Muscle layer of duodenum (tissue), 2 donors: ENCODE measurements around the gene ZNF583.

Experiments used
- H3K27ac ChIP-seq: one replicate; pipeline ENCODE4 v1.7.0; 2013; ENCODE audit warnings: mild to moderate bottlenecking, low read length
- H3K27me3 ChIP-seq: one replicate; pipeline ENCODE4 v1.7.0; 2013; ENCODE audit warnings: low read depth, mild to moderate bottlenecking, control low read depth, low read length
- H3K36me3 ChIP-seq, 2 donors: one replicate each; pipeline ENCODE4 v1.7.0; 2013; ENCODE audit warnings: low read length in 2 of 2, control low read depth in 1 of 2, mild to moderate bottlenecking in 1 of 2; ENCODE audit not compliant: insufficient read depth in 2 of 2, control insufficient read depth in 1 of 2
- H3K4me1 ChIP-seq, 2 donors: one replicate each; pipeline ENCODE4 v1.7.0; 2013; ENCODE audit warnings: low read length in 2 of 2, mild to moderate bottlenecking in 2 of 2, control low read depth in 1 of 2, moderate library complexity in 1 of 2; ENCODE audit not compliant: insufficient read depth in 2 of 2, control insufficient read depth in 1 of 2
- H3K4me3 ChIP-seq, 2 donors: one replicate each; pipeline ENCODE4 v1.7.0; 2013; ENCODE audit warnings: low read length in 2 of 2, low read depth in 1 of 2, mild to moderate bottlenecking in 1 of 2
- H3K9me3 ChIP-seq, 2 donors: one replicate each; pipeline ENCODE4 v1.7.0; 2013; ENCODE audit warnings: low read length in 2 of 2, control low read depth in 1 of 2, mild to moderate bottlenecking in 1 of 2; ENCODE audit not compliant: control insufficient read depth in 1 of 2
- donor health status: healthy.

ZNF583 gene

DNA sequence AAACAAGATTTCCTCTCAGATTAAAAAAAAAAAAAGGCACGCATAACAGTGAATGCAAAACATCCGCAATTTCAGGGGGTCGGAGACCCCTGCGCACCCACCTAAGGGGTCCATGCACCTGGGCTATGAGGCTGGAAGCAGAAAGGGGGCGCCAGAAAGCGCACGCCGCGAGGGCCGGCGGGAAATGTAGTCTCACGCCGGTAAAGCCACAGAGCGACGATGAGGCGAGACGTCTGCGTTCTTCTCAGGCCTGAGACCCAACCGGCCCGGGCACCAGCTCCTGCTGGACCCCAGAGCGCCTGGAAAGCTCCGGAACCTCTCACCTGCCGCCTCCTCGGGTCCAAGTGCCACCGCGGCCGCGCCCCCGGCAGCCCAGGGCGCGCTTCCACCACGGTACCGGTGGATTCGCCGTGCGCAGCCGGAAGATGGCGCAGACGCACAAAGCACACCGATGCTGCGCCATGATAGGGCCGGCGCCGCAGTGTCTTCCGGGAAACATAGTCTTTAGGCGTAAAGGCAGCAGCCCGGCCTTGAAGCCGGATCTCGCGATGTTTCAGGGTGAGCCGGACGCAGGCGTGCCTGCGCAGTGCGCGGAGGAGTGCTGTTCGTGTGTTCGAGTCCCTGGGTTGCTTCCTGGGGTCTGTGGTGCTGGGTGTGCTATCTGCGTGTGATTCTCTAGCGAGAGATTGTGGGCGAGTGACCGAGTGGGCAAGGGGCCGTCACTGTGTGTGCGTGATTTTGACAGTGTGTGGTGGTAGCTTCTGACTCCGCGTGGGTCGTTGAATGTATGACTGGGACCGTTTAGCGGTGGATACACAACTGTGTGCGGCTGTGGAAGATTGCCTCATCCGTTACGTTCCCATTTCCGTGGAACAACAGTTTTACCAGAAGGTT lies 10.8 kb upstream of the ZNF583 start, which contains the start of gene ZNF582:
ZNF582 (minus strand) TSS at position 416 of the 894 bp plus-strand sequence. CDS start 1,782 bp downstream, outside the sequence.
- Histone ChIP-seq H3K4me1 (peaks cover 0 to 5% of the 10 kb centered on the region in 2 donors), H3K36me3 (peaks cover 13 to 33% of the 10 kb centered on the region in 2 donors), H3K4me3 (peak within 1 kb of the TSS; percentile 77 to 87), H3K27me3 (no peaks in the 10 kb centered on the region), H3K9me3 (peaks cover 4 to 12% of the 10 kb centered on the region in 2 donors), H3K27ac (peak within 1 kb of the TSS; percentile 70)

DNA sequence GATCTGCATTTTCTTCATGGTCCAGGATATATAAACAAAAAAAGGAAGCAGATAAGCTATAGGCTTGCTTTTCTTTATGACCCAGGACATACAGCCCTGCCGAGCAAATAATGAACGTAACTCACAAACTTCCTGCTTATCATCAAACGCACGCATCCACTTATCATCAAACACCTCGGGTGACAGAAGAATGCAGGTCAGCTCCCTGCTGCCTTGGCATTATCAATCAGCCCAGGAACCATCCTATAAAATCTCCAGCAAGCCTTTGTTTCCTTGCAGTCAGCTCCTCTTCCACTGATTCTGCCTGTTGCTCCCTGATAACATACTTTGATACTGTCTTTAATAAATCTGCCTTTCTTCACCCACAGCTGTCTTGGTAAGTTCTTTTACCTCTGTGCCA lies 5.3 kb upstream of the ZNF583 start:
- H3K4me3 ChIP-seq = peak overlapping the region in 1 of 2 donors; percentile 4
- H3K9me3 ChIP-seq = peaks cover 20 to 44% of the 10 kb centered on the region in 2 donors
- H3K4me1 ChIP-seq = peaks cover 0 to 6% of the 10 kb centered on the region in 2 donors
- no peak overlapping the region for H3K27ac ChIP-seq
- H3K36me3 ChIP-seq = peaks cover 10 to 25% of the 10 kb centered on the region in 2 donors
- no peaks in the 10 kb centered on the region for H3K27me3 ChIP-seq

DNA sequence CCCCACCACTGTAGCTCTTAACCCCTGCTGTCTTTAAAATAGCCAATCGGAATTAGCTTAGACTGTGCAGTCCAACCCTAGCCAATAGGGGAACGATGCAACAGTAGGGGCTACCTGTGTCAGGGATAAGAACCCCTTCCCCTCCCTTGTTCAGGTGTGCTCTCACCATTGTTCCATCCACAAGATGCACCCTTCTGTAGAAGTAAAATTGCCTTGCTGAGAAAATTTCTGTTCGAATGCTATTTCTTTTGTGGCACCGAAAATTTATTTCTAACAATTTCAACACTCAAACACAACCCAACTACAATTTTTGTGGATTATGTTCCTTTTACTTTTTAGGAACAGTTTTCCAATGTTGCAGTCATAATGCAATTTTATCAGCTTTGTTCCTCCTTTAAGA lies 3.6 kb upstream of the ZNF583 start:
- Histone ChIP-seq H3K9me3 (peaks cover 17 to 36% of the 10 kb centered on the region in 2 donors), H3K27ac (no peak overlapping the region), H3K27me3 (no peaks in the 10 kb centered on the region), H3K36me3 (peaks cover 10 to 25% of the 10 kb centered on the region in 2 donors), H3K4me1 (peaks cover 0 to 15% of the 10 kb centered on the region in 2 donors), H3K4me3 (peak overlapping the region in 1 of 2 donors; percentile 44)

DNA sequence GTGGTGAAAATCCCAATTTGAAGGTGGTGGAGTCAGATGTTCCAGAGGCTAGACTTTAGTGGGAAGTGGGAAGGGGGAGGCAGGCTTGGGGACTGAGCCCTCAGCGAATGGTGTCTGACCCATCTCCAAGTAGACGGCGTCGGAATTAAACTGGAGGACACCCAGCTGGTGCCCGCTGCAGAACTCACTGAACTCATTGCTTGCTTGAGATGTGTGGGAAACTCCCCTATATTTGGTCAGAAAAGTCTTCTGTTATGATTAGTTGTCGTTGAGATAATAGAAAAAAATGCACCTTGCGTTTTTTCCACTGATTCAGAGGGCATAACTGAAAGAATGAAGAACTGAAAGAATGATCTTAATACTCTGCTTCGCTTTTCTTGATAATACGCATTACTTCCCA lies 871 bp upstream of the ZNF583 start:
- H3K4me3 ChIP-seq = peak overlapping the region; percentile 84
- no peaks in the 10 kb centered on the region for H3K27me3 ChIP-seq

DNA sequence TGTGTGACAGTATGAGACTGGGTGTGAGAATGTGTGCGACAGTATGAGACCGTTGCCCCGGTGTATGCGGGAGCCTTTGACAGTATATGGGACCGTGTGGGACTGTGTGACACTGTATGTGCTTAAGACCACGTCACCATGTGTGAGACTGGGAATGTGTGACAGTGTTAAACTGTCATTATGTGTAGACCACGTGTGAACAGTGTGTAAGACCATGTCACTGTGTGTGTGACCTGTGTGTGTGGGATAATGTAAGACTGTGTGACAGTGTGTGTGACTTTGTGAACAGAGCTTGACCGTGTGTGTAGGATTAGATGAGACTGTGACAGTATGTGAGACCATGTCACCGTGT lies 549 bp downstream of the ZNF583 start:
- H3K36me3 ChIP-seq = peaks cover 23 to 44% of the 10 kb centered on the region in 2 donors
- H3K9me3 ChIP-seq = peaks cover 25 to 49% of the 10 kb centered on the region in 2 donors
- no peaks in the 10 kb centered on the region for H3K27me3 ChIP-seq
- H3K27ac ChIP-seq = peak overlapping the region; percentile 83
- H3K4me1 ChIP-seq = peaks cover 0 to 15% of the 10 kb centered on the region in 2 donors
- H3K4me3 ChIP-seq = peak overlapping the region; percentile 84

More for the DNA sequence above, 871 bp upstream of the ZNF583 start:
- peaks cover 0 to 15% of the 10 kb centered on the region in 2 donors for H3K4me1 ChIP-seq
- H3K27ac ChIP-seq = peak overlapping the region; percentile 83
- H3K36me3 ChIP-seq = peaks cover 16 to 43% of the 10 kb centered on the region in 2 donors
- H3K9me3 ChIP-seq = peaks cover 24 to 44% of the 10 kb centered on the region in 2 donors

DNA sequence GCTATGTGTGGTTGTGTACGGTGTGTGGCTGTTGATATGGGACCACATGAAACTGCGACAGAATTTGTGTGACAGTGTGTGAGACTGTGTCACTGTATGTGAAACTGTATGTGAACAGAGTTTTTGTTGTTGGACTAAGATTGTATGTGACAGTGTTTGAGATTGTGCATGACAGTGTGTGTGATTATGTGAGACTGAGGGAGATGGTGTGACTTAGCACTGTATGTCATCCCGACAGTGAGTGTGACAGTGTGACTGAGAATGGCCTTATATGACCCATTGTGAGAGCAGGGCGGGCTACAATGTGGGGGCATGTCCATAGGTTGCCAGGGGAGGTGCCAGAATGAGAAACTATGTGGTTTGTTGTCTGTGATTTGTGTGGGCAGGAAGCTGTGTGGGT lies 930 bp downstream of the ZNF583 start:
- Histone ChIP-seq H3K4me1 (peaks cover 0 to 15% of the 10 kb centered on the region in 2 donors), H3K9me3 (peaks cover 21 to 49% of the 10 kb centered on the region in 2 donors), H3K36me3 (peaks cover 26 to 47% of the 10 kb centered on the region in 2 donors), H3K27me3 (no peaks in the 10 kb centered on the region), H3K27ac (no peak overlapping the region), H3K4me3 (peak overlapping the region; percentile 84)

DNA sequence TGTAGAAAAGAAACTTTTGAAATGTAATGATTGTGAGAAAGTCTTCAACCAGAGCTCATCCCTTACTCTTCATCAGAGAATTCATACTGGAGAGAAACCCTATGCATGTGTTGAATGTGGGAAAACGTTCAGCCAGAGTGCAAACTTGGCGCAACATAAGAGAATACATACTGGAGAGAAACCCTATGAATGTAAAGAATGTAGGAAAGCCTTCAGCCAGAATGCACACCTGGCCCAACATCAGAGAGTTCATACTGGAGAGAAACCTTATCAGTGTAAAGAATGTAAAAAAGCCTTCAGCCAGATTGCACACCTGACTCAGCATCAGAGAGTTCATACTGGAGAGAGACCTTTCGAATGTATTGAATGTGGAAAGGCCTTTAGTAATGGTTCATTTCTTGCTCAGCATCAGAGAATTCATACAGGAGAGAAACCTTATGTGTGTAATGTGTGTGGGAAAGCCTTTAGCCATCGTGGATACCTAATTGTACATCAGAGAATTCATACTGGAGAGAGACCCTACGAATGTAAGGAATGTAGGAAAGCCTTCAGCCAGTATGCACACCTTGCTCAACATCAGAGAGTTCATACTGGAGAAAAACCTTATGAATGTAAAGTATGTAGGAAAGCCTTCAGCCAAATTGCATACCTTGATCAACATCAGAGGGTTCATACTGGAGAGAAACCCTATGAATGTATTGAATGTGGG lies 19.3 kb downstream of the ZNF583 start:
- peaks cover 86 to 94% of the 10 kb centered on the region in 2 donors for H3K9me3 ChIP-seq
- peak overlapping the region; percentile 27 to 63 for H3K4me3 ChIP-seq
- no peak overlapping the region for H3K27ac ChIP-seq
- peaks cover 24 to 63% of the 10 kb centered on the region in 2 donors for H3K36me3 ChIP-seq
- H3K27me3 ChIP-seq = no peaks in the 10 kb centered on the region
- H3K4me1 ChIP-seq = no peaks in the 10 kb centered on the region

DNA sequence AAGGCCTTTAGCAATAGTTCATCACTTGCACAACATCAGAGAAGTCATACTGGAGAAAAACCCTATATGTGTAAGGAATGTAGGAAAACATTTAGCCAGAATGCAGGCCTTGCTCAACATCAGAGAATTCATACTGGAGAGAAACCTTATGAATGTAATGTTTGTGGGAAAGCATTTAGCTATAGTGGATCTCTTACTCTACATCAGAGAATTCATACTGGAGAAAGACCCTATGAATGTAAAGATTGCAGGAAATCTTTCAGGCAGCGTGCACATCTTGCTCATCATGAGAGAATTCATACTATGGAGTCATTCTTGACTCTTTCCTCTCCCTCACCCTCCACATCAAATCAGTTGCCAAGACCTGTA lies 19.8 kb downstream of the ZNF583 start:
- Histone ChIP-seq H3K27me3 (no peaks in the 10 kb centered on the region), H3K36me3 (peaks cover 24 to 57% of the 10 kb centered on the region in 2 donors), H3K9me3 (peaks cover 82 to 92% of the 10 kb centered on the region in 2 donors), H3K27ac (no peak overlapping the region), H3K4me1 (no peaks in the 10 kb centered on the region), H3K4me3 (peak overlapping the region; percentile 27 to 63)

DNA sequence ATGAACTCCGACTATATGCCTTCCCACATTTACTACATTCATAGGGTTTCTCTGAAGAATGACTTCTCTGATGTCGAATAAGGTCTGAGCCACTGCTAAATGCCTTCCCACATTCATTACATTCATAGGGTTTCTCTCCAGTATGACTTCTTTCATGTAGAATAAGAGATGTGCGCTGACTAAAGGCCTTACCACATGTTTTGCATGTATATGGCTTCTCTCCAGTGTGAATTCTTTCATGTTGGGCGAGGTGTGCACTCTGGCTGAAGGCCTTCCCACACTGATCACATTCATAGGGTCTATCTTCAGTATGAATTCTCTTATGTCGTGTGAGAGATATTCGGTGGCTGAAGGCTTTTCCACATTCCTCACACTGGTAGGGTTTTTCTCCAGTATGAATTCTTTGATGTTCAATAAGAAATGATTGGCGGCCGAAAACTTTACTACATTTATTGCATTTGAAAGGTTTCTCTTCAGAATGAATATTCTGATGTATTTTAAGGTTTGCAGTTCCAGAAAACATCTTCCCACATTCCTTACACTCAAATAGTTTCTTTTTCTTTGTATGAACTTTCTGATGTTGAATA lies 37.2 kb downstream of the ZNF583 start:
- H3K4me1 ChIP-seq = no peaks in the 10 kb centered on the region

DNA sequence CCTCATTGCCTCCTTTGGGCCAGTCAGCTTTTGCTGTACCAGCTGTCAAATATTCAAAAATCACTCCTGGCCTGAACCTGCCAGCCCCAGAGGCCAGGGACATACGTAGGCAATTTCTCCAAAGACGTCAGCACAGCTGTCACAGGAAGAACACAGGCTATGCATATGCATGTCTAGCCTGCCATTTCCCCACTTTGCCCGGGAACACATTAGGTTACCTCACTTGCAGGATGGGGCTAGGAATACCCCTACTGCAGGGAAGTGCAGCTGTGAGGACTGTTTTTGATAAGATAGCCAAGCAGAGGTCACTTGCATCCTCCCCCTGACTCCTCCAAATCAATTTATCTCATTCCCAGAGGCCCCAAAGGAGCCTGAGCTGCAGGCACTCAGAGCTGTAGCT lies 70.2 kb downstream of the ZNF583 start:
- Histone ChIP-seq H3K4me3 (peak overlapping the region in 1 of 2 donors; percentile 6), H3K9me3 (peaks cover 16 to 48% of the 10 kb centered on the region in 2 donors), H3K27me3 (no peaks in the 10 kb centered on the region), H3K36me3 (peaks cover 0 to 40% of the 10 kb centered on the region in 2 donors), H3K27ac (no peak overlapping the region), H3K4me1 (peaks cover 0 to 16% of the 10 kb centered on the region in 2 donors)

More for the DNA sequence above, 37.2 kb downstream of the ZNF583 start:
- Histone ChIP-seq H3K27ac (no peak overlapping the region), H3K4me3 (peak overlapping the region; percentile 28 to 59), H3K9me3 (peaks cover 75 to 76% of the 10 kb centered on the region in 2 donors), H3K27me3 (no peaks in the 10 kb centered on the region), H3K36me3 (peaks cover 0 to 50% of the 10 kb centered on the region in 2 donors)

DNA sequence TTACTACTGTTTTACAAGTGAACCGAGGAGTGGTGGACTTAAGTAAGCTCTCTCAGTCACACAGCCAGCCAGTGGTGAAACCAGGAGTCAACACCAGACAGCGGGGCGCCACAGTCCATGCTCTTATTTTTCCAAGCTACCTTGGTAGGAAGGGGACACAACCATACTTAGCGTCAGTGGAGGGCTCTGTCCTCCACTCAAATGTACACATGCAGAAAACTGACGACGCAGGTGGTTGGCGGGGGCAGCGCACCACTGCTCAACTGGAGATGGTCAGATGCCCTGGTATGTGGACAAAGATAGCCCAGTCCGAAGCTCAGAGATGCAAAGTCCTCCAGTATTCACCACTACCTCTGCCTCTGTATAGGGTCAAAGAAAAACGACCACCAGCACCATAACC lies 72.0 kb downstream of the ZNF583 start:
- H3K9me3 ChIP-seq = peaks cover 4 to 32% of the 10 kb centered on the region in 2 donors
- no peaks in the 10 kb centered on the region for H3K27me3 ChIP-seq
- H3K4me3 ChIP-seq = peak overlapping the region; percentile 59 to 93
- H3K36me3 ChIP-seq = peaks cover 0 to 25% of the 10 kb centered on the region in 2 donors
- no peak overlapping the region for H3K27ac ChIP-seq
- peaks cover 0 to 16% of the 10 kb centered on the region in 2 donors for H3K4me1 ChIP-seq
